Measurements from ENCODE around the gene CHRNA9. TPM values are rescaled to one million over a fixed set of nuclear protein-coding genes. Genes with fewer than 3 reads are reported as not detected.
"Not testable (repeated sequence)": the region's sequence is repeated elsewhere in the genome, so short reads cannot be mapped to it uniquely, and the experiment has no call there.

Gene CHRNA9
- polyA plus RNA-seq = 0.07 TPM
- long read RNA-seq, donor 1 = 0 reads
- long read RNA-seq, donor 2 = 0 reads
- long read RNA-seq, donor 3 = 0 reads
- long read RNA-seq, donor 4 = 0 reads
- long read RNA-seq, donor 5 = 0 reads
- long read RNA-seq, donor 6 = 0 reads
- long read RNA-seq, donor 7 = 0 reads
- long read RNA-seq, donor 8 = 0 reads
- long read RNA-seq, donor 9 = 0 reads
- long read RNA-seq, donor 10 = 0 reads
- long read RNA-seq, donor 11 = 0 reads

DNA sequence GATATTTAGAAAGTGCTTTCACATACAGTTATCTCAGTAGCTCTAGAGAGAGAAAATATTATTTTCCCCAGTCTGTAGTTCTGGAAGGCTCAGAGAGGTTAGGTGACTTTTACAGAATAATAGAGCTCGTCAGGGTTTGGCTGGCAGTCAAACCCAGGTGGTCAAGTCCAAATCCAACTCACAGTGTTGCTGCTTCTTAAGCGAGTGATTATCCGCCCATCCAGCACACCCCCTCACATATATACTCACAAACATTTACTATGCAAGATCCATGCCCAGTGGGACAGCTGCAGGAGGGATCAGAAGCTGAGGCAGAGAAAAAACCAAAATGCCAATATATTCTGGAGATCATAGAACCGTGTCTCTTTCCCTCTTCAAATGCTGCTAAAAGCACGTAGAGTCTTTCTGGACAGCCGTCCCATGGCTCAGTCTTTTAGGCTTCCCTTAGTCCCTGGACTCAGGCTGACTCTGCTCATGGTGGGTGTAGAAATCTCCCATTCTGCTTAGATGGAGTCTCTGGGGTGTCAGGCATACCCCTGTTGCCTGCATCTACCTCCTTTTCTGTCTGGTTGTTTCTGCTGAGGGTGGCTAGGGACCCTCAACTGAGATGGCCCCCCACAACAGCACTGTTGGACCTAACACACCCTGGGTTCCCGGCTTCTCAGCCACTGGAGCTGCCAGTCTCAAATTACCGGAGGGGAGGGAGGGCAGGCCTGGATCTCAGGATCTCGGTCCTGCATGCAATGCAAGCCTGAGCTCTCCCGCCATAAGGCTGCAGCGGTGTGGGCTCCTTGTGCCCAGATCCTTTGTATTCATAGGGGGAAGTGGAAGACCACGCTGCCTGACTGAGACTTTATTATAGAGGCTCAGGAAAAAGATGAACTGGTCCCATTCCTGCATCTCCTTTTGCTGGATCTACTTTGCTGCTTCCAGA, at the start of gene CHRNA9:
TSS of gene CHRNA9 (plus strand) at position 743 of the 934 bp plus-strand sequence. CDS start at position 878, 135 bp downstream.
- no peaks in the 10 kb centered on the region for H3K4me1 ChIP-seq (ENCODE audit: control insufficient read depth, insufficient read depth, low read length)
- no peak within 1 kb of the TSS for H3K27ac ChIP-seq (ENCODE audit: low read length)
- H3K36me3 ChIP-seq (ENCODE audit: control insufficient read depth, insufficient read depth, low read length) = no peaks in the 10 kb centered on the region
- no peaks in the 10 kb centered on the region for H3K27me3 ChIP-seq (ENCODE audit: control insufficient read depth, insufficient read depth, low read length)
- 67% methylated on average over 3 of the region's 12 CpGs for WGBS (ENCODE audit: insufficient coverage, low lambda C conversion rate)
- H3K9me3 ChIP-seq (ENCODE audit: control insufficient read depth, low read depth, low read length) = no peaks in the 10 kb centered on the region
- no peak for DNase-seq
- no peak within 1 kb of the TSS for H3K4me3 ChIP-seq (ENCODE audit: low read length)

- WGBS (ENCODE audit: insufficient coverage, low lambda C conversion rate) = no CpG with 5 or more reads among the region's 5 CpGs
- no peak for DNase-seq
Observed at GRCh38 chr4:40285692-40286091, 49.4 kb upstream of the CHRNA9 start.

GRCh38 chr4:40288566-40288965, 46.6 kb upstream of the CHRNA9 start:
- whole genome bisulfite sequencing (ENCODE audit: insufficient coverage, low lambda C conversion rate) = no CpG with 5 or more reads among the region's 8 CpGs
- Histone ChIP-seq H3K4me3 (ENCODE audit: low read length) (no peak overlapping the region), H3K27me3 (ENCODE audit: control insufficient read depth, insufficient read depth, low read length) (no peaks in the 10 kb centered on the region), H3K36me3 (ENCODE audit: control insufficient read depth, insufficient read depth, low read length) (no peaks in the 10 kb centered on the region), H3K9me3 (ENCODE audit: control insufficient read depth, low read depth, low read length) (no peaks in the 10 kb centered on the region), H3K27ac (ENCODE audit: low read length) (no peak overlapping the region), H3K4me1 (ENCODE audit: control insufficient read depth, insufficient read depth, low read length) (no peaks in the 10 kb centered on the region)
- no peak for DNase-seq

More at GRCh38 chr4:40285692-40286091, 49.4 kb upstream of the CHRNA9 start:
- H3K27me3 ChIP-seq (ENCODE audit: control insufficient read depth, insufficient read depth, low read length) = no peaks in the 10 kb centered on the region
- no peaks in the 10 kb centered on the region for H3K9me3 ChIP-seq (ENCODE audit: control insufficient read depth, low read depth, low read length)
- no peak overlapping the region for H3K4me3 ChIP-seq (ENCODE audit: low read length)
- no peak overlapping the region for H3K27ac ChIP-seq (ENCODE audit: low read length)
- H3K36me3 ChIP-seq (ENCODE audit: control insufficient read depth, insufficient read depth, low read length) = no peaks in the 10 kb centered on the region
- H3K4me1 ChIP-seq (ENCODE audit: control insufficient read depth, insufficient read depth, low read length) = no peaks in the 10 kb centered on the region

- Histone ChIP-seq H3K9me3 (ENCODE audit: control insufficient read depth, low read depth, low read length) (peaks cover 7% of the 10 kb centered on the region), H3K27me3 (ENCODE audit: control insufficient read depth, insufficient read depth, low read length) (no peaks in the 10 kb centered on the region), H3K4me1 (ENCODE audit: control insufficient read depth, insufficient read depth, low read length) (no peaks in the 10 kb centered on the region), H3K27ac (ENCODE audit: low read length) (no peak overlapping the region), H3K36me3 (ENCODE audit: control insufficient read depth, insufficient read depth, low read length) (no peaks in the 10 kb centered on the region), H3K4me3 (ENCODE audit: low read length) (no peak overlapping the region)
- 59% methylated on average over 4 of the region's 7 CpGs for WGBS (ENCODE audit: insufficient coverage, low lambda C conversion rate)
- DNase-seq = peak in 1 of 2 donors; percentile 35
Observed at GRCh38 chr4:40289366-40290188, 45.6 kb upstream of the CHRNA9 start.

- H3K27ac ChIP-seq (ENCODE audit: low read length); H3K27me3 ChIP-seq (ENCODE audit: control insufficient read depth, insufficient read depth, low read length); DNase-seq; H3K36me3 ChIP-seq (ENCODE audit: control insufficient read depth, insufficient read depth, low read length); H3K4me3 ChIP-seq (ENCODE audit: low read length); H3K4me1 ChIP-seq (ENCODE audit: control insufficient read depth, insufficient read depth, low read length): not testable (repeated sequence)
- no CpG with 5 or more reads among the region's 2 CpGs for WGBS (ENCODE audit: insufficient coverage, low lambda C conversion rate)
- H3K9me3 ChIP-seq (ENCODE audit: control insufficient read depth, low read depth, low read length) = peaks cover 18% of the 10 kb centered on the region
Observed at GRCh38 chr4:40290611-40291186, 44.4 kb upstream of the CHRNA9 start.

DNA sequence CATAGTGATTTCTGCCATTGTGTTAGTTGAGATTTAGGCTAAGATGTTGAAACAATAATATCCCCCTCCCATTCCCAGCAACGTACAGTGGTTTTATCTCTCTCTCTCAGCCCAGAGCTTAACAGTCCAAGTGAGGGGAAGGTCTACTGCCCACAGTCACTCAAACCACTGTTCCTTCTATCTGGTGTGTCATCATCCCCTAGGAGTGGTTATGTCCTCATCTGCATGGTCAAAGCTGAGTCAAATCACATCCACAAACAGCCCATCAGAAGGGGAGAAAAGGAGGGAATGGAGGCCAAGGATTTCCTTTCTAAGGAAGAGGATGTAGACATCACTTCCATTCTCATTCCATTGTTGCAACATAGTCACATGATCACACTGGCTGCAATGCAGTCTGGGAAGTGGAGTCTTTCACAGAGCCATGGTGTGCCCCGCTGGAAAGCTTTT, 42.8 kb upstream of the CHRNA9 start:
- Histone ChIP-seq H3K9me3 (ENCODE audit: control insufficient read depth, low read depth, low read length) (peaks cover 19% of the 10 kb centered on the region), H3K27ac (ENCODE audit: low read length) (no peak overlapping the region), H3K4me1 (ENCODE audit: control insufficient read depth, insufficient read depth, low read length) (no peaks in the 10 kb centered on the region), H3K4me3 (ENCODE audit: low read length) (no peak overlapping the region), H3K36me3 (ENCODE audit: control insufficient read depth, insufficient read depth, low read length) (no peaks in the 10 kb centered on the region), H3K27me3 (ENCODE audit: control insufficient read depth, insufficient read depth, low read length) (no peaks in the 10 kb centered on the region)
- no peak for DNase-seq
- whole genome bisulfite sequencing (ENCODE audit: insufficient coverage, low lambda C conversion rate) = no CpG with 5 or more reads among the region's 2 CpGs

GRCh38 chr4:40294339-40294738, 40.8 kb upstream of the CHRNA9 start:
- Histone ChIP-seq H3K4me1 (ENCODE audit: control insufficient read depth, insufficient read depth, low read length) (no peaks in the 10 kb centered on the region), H3K36me3 (ENCODE audit: control insufficient read depth, insufficient read depth, low read length) (no peaks in the 10 kb centered on the region), H3K9me3 (ENCODE audit: control insufficient read depth, low read depth, low read length) (peaks cover 19% of the 10 kb centered on the region), H3K27me3 (ENCODE audit: control insufficient read depth, insufficient read depth, low read length) (no peaks in the 10 kb centered on the region), H3K4me3 (ENCODE audit: low read length) (no peak overlapping the region), H3K27ac (ENCODE audit: low read length) (no peak overlapping the region)
- no peak for DNase-seq
- WGBS (ENCODE audit: insufficient coverage, low lambda C conversion rate) = 100% methylated on average over 1 of the region's 1 CpG

DNA sequence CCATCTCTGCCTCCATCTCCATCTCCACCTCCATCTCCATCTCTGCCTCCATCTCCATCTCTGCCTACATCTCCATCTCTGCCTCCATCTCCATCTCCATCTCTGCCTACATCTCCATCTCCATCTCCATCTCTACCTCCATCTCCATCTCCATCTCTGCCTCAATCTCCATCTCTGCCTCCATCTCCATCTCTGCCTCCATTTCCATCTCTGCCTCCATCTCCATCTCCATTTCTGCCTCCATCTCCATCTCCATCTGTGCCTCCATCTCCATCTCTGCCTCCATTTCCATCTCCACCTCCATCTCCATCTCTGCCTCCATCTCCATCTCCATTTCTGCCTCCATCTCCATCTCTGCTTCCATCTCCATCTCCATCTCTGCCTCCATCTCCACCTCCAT, 40.1 kb upstream of the CHRNA9 start:
- not testable (repeated sequence) for H3K27ac ChIP-seq (ENCODE audit: low read length); H3K36me3 ChIP-seq (ENCODE audit: control insufficient read depth, insufficient read depth, low read length); H3K4me3 ChIP-seq (ENCODE audit: low read length); H3K27me3 ChIP-seq (ENCODE audit: control insufficient read depth, insufficient read depth, low read length); DNase-seq; H3K4me1 ChIP-seq (ENCODE audit: control insufficient read depth, insufficient read depth, low read length)
- peaks cover 19% of the 10 kb centered on the region for H3K9me3 ChIP-seq (ENCODE audit: control insufficient read depth, low read depth, low read length)

DNA sequence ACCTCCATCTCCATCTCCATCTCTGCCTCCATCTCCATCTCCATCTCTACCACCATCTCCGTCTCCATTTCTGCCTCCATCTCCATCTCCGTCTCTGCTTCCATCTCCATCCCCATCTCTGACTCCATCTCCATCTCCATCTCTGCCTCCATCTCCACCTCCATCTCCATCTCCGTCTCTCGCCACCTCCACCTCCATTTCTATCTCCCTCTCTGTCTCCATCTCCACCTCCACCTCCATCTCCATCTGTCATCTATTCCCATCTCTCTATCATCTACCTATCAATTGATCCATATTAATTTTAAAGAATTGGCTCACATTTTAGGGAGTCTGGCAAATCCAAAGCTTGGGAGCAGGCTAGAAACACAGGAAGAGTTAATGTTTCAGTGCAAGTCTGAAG, 39.6 kb upstream of the CHRNA9 start:
- Histone ChIP-seq H3K27me3 (ENCODE audit: control insufficient read depth, insufficient read depth, low read length) (no peaks in the 10 kb centered on the region), H3K27ac (ENCODE audit: low read length) (no peak overlapping the region), H3K4me3 (ENCODE audit: low read length) (no peak overlapping the region), H3K36me3 (ENCODE audit: control insufficient read depth, insufficient read depth, low read length) (no peaks in the 10 kb centered on the region), H3K9me3 (ENCODE audit: control insufficient read depth, low read depth, low read length) (peaks cover 19% of the 10 kb centered on the region), H3K4me1 (ENCODE audit: control insufficient read depth, insufficient read depth, low read length) (no peaks in the 10 kb centered on the region)
- DNase-seq = no peak
- WGBS (ENCODE audit: insufficient coverage, low lambda C conversion rate) = 100% methylated on average over 4 of the region's 4 CpGs

- Histone ChIP-seq H3K27ac (ENCODE audit: low read length) (no peak overlapping the region), H3K4me1 (ENCODE audit: control insufficient read depth, insufficient read depth, low read length) (no peaks in the 10 kb centered on the region), H3K27me3 (ENCODE audit: control insufficient read depth, insufficient read depth, low read length) (no peaks in the 10 kb centered on the region), H3K36me3 (ENCODE audit: control insufficient read depth, insufficient read depth, low read length) (no peaks in the 10 kb centered on the region), H3K4me3 (ENCODE audit: low read length) (no peak overlapping the region), H3K9me3 (ENCODE audit: control insufficient read depth, low read depth, low read length) (peaks cover 16% of the 10 kb centered on the region)
- WGBS (ENCODE audit: insufficient coverage, low lambda C conversion rate) = 100% methylated on average over 1 of the region's 6 CpGs
- no peak for DNase-seq
Observed at GRCh38 chr4:40299126-40299525, 36.0 kb upstream of the CHRNA9 start.
